Activated naive CD4-positive, alpha-beta T cell treated with anti-CD3 and anti-CD28 coated beads, Interleukin-2, amount 50 U/mL, for 72 hours (primary cell): ENCODE results near the gene DDAH1. TPM values are rescaled to one million over a fixed set of nuclear protein-coding genes. Genes with fewer than 3 reads are reported as not detected.
"Not testable (repeated sequence)": the region's sequence is repeated elsewhere in the genome, so short reads cannot be mapped to it uniquely, and the experiment has no call there.

Source experiments
- ATAC-seq, 2 donors: fragments of 150-1000 bp; cut with Tn5 transposase; 2 replicates each; pipeline ENCODE4 v1.10.0; 2021; ENCODE audit warnings: mild to moderate bottlenecking in 2 of 2, moderate library complexity in 2 of 2
- DNase-seq, 2 donors: peaks; one replicate each; pipeline ENCODE4 v3.0.0; 2021 to 2022; ENCODE audit warnings: low spot score in 2 of 2
- H3K27ac Mint-ChIP-seq, 2 donors: one replicate each; pipeline ENCODE4 v1.8.0; 2022; ENCODE audit warnings: mild to moderate bottlenecking in 2 of 2, mixed read lengths in 2 of 2
- H3K36me3 Mint-ChIP-seq, 2 donors: one replicate each; pipeline ENCODE4 v1.8.0; 2022; ENCODE audit warnings: mixed read lengths in 2 of 2
- H3K9me3 Mint-ChIP-seq, 2 donors: one replicate each; pipeline ENCODE4 v1.8.0; 2022; ENCODE audit warnings: mixed read lengths in 2 of 2
- total RNA-seq, 2 donors: library from RNA; stranded (reverse); gene quantifications; one replicate each; pipeline ENCODE4 v1.2.3, GENCODE V29; 2022

DDAH1 gene
- total RNA-seq, 2 donors from 2014 or later: not detected

DNA sequence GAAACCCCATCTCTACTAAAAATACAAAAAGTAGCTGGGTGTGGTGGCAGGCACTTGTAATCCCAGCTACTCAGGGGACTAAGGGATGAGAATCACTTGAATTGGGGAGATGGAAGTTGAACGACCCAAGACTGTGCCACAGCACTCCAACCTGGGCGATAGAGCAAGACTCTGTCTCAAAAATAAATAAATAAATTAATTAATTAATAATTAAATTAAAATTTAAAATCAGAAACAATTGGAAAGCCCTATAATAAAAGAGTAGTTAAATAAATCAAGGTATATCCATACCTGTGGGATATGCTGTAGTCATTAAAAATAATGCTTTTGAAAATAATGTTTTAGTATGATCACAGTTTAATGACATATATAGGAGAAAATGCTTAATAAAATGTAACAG lies 15.6 kb upstream of the DDAH1 start:
- DNase-seq (no peak), ATAC-seq (no peak)
- Mint-ChIP-seq H3K36me3 (no peaks in the 10 kb centered on the region), H3K27ac (no peak overlapping the region), H3K9me3 (no peaks in the 10 kb centered on the region)

DNA sequence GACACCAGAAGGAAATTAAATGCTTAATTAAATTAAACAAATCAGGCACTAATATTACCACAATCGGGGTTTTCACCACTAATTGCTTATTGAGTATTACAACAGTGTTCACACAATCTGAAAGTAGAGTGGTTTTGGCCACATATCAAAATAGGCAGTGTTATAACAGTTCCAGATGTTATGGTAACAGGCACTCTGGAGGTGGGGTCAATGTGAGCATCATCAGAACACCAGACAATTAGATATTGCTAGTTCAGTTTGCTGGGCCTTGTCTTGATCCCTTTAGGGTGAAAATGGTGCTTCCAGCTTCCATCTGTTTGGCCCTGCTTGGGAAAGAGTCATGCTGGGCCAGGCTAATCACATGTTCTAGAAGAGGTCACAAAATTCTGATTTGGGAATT lies 14.5 kb upstream of the DDAH1 start:
- no peaks in the 10 kb centered on the region for H3K36me3 Mint-ChIP-seq
- no peak overlapping the region for H3K27ac Mint-ChIP-seq
- ATAC-seq (no peak), DNase-seq (no peak)
- H3K9me3 Mint-ChIP-seq: no peaks in the 10 kb centered on the region

GRCh38 chr1:85478366-85478765 lies 13.4 kb upstream of the DDAH1 start:
- ATAC-seq (no peak), DNase-seq (no peak)
- no peaks in the 10 kb centered on the region for H3K36me3 Mint-ChIP-seq
- peaks cover 0 to 6% of the 10 kb centered on the region in 2 donors for H3K9me3 Mint-ChIP-seq
- H3K27ac Mint-ChIP-seq: no peak overlapping the region

GRCh38 chr1:85475055-85475454 lies 10.1 kb upstream of the DDAH1 start:
- Mint-ChIP-seq H3K36me3 (no peaks in the 10 kb centered on the region), H3K9me3 (peaks cover 0 to 6% of the 10 kb centered on the region in 2 donors), H3K27ac (no peak overlapping the region)
- ATAC-seq (no peak), DNase-seq (no peak)

DNA sequence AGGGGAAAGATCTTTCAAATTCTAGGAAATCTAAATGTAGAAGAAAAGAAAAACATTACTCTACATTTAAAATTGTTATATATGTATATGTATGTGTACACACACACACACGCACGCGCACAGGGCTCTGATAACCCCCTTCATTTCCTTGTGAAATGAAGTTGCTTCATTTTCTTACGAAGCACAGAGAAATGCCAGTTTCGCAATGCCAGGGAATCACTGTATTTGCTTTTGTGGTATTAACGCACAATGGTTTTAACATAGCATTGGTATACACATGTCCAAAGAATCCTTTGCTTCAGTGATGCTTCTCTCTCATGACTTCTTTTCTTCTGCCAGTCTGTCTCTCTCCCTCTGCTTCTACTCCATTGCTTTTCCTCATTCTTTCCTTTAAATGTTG lies 8.4 kb upstream of the DDAH1 start:
- Mint-ChIP-seq H3K9me3 (peaks cover under 1 to 6% of the 10 kb centered on the region in 2 donors), H3K27ac (no peak overlapping the region), H3K36me3 (no peaks in the 10 kb centered on the region)
- ATAC-seq (no peak), DNase-seq (no peak)

DNA sequence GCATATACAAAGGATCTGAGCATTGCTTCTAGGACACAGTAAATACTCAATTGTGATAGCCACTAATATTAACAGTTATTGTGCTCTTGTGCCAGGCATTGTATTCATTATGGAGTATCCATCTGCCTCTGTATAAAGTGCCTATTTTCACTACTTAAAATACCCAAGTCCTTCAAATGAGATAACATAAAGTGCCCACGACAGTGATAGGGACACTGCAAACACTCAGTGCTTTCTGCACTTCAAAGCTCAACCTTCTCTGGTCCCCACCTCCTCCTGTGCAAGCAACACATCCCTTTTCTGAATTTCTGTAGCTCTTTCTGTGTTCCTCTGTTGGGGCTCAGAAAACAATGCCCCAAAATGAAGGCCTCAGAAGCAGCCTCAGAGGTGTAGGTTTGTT lies 6.6 kb upstream of the DDAH1 start:
- no peak for ATAC-seq
- Mint-ChIP-seq H3K36me3 (no peaks in the 10 kb centered on the region), H3K27ac (no peak overlapping the region), H3K9me3 (peaks cover 4 to 6% of the 10 kb centered on the region in 2 donors)
- no peak for DNase-seq

- peak in 1 of 2 donors; percentile 52 for ATAC-seq
- not testable (repeated sequence) for DNase-seq, H3K9me3 Mint-ChIP-seq, H3K36me3 Mint-ChIP-seq, H3K27ac Mint-ChIP-seq
Observed at GRCh38 chr1:85470130-85470529, 5.2 kb upstream of the DDAH1 start.

- DNase-seq: no peak
- H3K27ac Mint-ChIP-seq: no peak overlapping the region
- H3K36me3 Mint-ChIP-seq: peaks cover 0 to 3% of the 10 kb centered on the region in 2 donors
- H3K9me3 Mint-ChIP-seq: peaks cover 0 to 4% of the 10 kb centered on the region in 2 donors
- ATAC-seq: no peak
Observed at GRCh38 chr1:85467929-85468540, 3.1 kb upstream of the DDAH1 start.

GRCh38 chr1:85467036-85467435 lies 2.1 kb upstream of the DDAH1 start:
- Mint-ChIP-seq H3K36me3 (peaks cover 0 to 6% of the 10 kb centered on the region in 2 donors), H3K9me3 (peaks cover 0 to 4% of the 10 kb centered on the region in 2 donors), H3K27ac (no peak overlapping the region)
- DNase-seq (no peak), ATAC-seq (no peak)

DNA sequence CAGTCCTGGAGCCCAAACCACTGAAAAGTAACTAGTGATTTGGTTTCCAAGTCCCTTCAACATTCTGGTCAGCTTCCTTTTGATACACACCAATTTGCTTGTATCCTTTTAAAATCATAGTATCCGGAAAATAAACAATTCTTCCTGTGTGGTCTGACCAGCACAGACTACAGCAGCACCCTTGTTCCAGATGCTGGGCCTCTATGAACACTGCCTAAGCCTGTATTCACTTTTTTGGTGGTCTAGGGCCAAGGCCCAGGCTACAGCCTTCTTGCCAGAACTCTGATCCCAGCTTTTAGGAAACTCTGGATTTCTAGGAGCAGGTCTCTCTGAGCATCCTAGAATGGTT lies 801 bp upstream of the DDAH1 start:
- no peak for ATAC-seq
- DNase-seq: no peak
- H3K9me3 Mint-ChIP-seq: peaks cover 0 to 4% of the 10 kb centered on the region in 2 donors
- no peak overlapping the region for H3K27ac Mint-ChIP-seq
- H3K36me3 Mint-ChIP-seq: peaks cover 0 to 6% of the 10 kb centered on the region in 2 donors

- ATAC-seq: peak; percentile 43 to 76
- peaks cover 0 to 6% of the 10 kb centered on the region in 2 donors for H3K36me3 Mint-ChIP-seq
Observed at GRCh38 chr1:85464497-85465098, 361 bp downstream of the DDAH1 start.

GRCh38 chr1:85463731-85464496 lies 1.0 kb downstream of the DDAH1 start:
- no peak for DNase-seq
- Mint-ChIP-seq H3K27ac (no peak overlapping the region), H3K9me3 (peaks cover 0 to 4% of the 10 kb centered on the region in 2 donors), H3K36me3 (peaks cover 0 to 6% of the 10 kb centered on the region in 2 donors)
- ATAC-seq: peak in 1 of 2 donors; percentile 32

More at GRCh38 chr1:85464497-85465098, 361 bp downstream of the DDAH1 start:
- no peak overlapping the region for H3K27ac Mint-ChIP-seq
- DNase-seq: peak in 1 of 2 donors; percentile 27
- peaks cover 0 to 4% of the 10 kb centered on the region in 2 donors for H3K9me3 Mint-ChIP-seq

DNA sequence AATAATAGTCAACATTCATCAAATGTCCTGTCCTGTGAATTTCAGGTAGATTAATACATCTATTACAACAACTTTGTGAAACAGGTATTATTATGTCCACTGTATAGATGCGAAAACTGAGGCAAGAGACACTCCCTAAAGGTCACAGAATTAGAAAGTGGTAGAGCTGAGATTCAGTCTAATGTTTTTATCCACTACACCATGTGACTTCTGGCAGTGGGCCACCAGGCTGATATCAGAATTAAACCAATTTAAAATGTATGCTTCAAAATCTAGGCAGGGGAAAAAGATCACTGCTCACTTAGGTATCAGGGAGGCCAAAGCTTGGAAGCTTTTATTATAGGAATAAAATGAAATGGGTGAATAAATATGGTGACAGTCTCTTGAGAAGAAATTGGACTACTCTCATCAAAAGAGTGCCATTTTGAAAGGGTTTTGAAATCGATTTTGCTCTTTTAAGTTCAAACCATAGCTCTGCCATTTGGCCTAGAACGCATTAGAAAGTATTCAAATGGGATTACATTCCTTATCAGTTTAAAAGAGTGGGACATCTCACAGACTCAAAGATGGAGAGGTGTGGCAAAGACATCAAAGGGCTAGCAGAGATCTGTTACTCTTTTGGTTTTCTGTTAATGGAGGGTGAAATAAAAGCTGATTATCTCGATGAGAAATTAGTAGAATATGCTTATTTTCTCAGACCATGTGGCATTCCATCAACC lies 1.9 kb downstream of the DDAH1 start:
- DNase-seq (no peak), ATAC-seq (no peak)
- peaks cover 0 to under 1% of the 10 kb centered on the region in 2 donors for H3K9me3 Mint-ChIP-seq
- H3K36me3 Mint-ChIP-seq: peaks cover 0 to 6% of the 10 kb centered on the region in 2 donors
- H3K27ac Mint-ChIP-seq: no peak overlapping the region

- no peak for ATAC-seq
- Mint-ChIP-seq H3K9me3 (no peaks in the 10 kb centered on the region), H3K27ac (no peak overlapping the region)
Observed at GRCh38 chr1:85461216-85461918, 3.6 kb downstream of the DDAH1 start.

DNA sequence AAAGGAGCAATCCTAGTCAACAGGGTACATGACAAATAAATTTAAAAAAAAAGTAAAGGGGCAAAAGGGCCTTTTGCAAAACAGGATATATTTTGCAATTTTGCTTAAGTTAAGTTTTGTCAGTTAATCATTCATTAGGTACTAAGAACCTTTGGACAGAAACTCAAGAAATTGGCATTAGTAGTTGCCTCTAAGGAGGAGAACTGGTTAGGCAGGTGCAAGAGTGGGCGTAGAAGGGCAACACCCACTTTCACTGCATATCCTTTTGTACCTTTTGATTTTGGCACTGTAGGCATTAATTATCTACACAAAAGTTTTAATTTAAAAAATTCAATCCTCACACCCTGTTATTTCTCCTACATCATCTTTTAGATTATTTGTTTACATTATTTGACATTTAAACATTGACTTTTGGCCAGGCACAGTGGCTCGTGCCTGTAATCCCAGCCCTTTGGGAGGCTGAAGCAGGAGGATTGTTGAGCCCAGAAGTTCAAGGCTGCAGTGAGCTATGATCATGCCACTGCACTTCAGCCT lies 4.3 kb downstream of the DDAH1 start:
- DNase-seq: no peak
- no peak overlapping the region for H3K27ac Mint-ChIP-seq
- no peaks in the 10 kb centered on the region for H3K9me3 Mint-ChIP-seq
- no peak for ATAC-seq
- peaks cover 0 to 6% of the 10 kb centered on the region in 2 donors for H3K36me3 Mint-ChIP-seq

More at GRCh38 chr1:85461216-85461918, 3.6 kb downstream of the DDAH1 start:
- DNase-seq: no peak
- peaks cover 0 to 6% of the 10 kb centered on the region in 2 donors for H3K36me3 Mint-ChIP-seq

- H3K27ac Mint-ChIP-seq: no peak overlapping the region
- no peak for DNase-seq
- no peaks in the 10 kb centered on the region for H3K9me3 Mint-ChIP-seq
- H3K36me3 Mint-ChIP-seq: peaks cover 0 to 6% of the 10 kb centered on the region in 2 donors
- ATAC-seq: no peak
Observed at GRCh38 chr1:85459290-85459689, 5.7 kb downstream of the DDAH1 start.
